ENCODE measurements around the gene CORO1C. TPM values are rescaled to one million over a fixed set of nuclear protein-coding genes. Genes with fewer than 3 reads are reported as not detected.

The CORO1C gene
- total RNA-seq, 1 experiment from 2014 or later, result 57.7 TPM

DNA sequence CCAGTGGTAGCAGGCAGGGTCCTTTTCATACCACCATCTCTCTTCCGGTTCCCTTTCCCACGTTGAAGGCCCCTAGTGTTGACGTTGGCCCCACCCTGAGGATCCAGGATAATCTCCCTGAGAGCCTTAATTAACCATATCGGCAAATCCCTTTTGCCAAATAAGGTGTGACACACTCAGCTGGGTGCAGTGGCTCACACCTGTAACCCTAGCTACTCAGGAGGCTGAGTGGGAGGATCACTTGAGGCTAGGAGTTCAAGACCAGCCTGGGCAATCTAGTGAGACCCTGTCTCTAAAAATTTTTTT lies 130.7 kb downstream of the CORO1C start:
- no peak for DNase-seq (ENCODE audit: low spot score)

- no peak for DNase-seq (ENCODE audit: low spot score)
Measured at GRCh38 chr12:108599948-108600701, 131.2 kb downstream of the CORO1C start.

DNA sequence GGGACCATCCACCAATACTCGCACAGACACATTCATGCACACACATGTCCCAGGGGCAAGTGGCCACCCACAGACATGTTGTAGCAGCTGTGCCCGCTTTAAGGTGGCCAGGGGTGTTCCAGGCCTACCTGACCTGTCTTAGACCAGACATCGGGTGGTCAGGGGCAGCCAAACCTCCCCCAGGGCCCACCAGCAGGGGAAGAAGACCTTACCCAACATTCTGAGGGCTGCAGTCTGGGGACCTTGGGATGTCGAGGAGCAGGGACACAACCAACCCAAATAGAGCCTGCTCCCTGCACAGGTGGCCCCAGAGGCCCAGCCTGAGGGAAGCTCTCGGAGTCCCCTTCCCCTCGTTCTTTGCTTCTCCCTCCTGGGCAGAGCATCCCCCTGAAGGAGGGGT lies 131.8 kb downstream of the CORO1C start:
- no peak for DNase-seq (ENCODE audit: low spot score)

DNA sequence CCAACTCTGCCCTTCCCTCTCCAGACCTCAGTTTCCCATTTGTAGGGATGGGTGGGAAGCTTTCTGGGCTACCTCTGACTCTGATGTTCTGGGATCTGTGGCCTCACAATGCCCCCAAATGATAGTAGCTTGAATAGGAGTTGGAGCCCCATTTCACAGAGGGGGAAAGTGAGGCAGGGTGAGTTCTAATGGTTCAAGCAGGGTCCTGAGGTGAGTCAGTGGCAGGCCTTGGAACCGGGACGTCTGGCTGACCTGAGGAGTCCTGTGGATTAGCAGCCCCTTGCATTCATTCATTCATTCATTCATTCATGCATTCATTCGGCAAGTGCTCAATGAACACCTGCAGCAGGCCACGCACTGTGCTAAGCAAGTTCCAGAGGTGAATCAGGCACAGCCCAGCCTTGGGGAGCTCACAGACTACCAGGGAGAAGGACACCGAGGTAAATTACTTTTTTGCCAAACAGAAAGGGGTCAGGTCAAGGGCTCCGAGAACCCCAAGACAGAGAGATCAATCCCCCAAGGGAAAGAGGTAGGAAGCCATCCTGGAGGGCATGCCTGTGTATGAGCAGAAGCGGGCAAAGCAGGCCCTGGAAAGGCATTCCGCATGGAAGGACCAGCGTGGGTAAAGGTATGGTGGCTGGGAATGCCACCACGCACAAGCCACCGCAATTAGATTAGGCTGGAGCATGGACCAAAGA lies 132.6 kb downstream of the CORO1C start:
- DNase-seq (ENCODE audit: low spot score), result no peak

DNA sequence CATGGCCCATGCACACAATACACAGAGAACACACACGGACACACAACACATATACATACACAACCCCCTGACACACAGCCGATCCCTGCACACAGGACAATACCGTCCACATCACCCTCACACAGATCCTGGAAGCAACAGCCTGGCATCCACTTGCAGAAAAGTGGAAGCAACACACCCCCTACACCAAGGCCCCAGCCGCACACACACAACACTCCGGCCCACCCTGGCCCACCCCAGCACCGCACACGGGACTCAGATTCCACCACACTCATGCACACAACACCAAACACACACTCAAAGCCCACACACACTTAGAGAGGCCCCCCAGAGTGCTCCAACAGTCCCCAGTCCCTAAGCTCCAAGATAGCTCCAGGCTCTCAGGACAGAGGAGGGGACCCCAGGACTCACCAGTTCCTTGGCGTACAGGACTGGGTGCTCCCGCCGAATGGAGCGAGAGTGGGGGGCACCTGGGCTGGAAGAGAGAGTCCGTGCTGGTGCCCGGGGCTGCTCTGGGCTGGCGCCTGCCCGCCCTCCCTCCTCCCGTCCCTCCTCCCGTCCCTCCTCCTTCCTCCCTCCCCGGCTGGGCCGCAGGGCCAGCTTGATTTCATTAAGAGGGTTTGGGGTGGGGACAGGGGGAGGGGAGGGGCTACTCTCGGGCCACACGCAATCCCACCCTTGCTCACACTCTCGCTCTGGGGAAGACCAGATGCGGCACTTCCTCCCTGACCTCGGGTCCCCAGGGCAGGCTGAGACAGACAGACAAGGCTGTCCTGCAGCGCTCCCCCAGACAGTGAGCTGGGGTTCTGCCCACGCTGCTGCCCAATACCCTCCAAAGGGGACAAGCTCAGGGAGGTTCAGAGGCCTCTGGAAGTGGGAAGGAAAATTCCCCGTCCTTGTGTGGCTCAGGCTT lies 133.5 kb downstream of the CORO1C start, which contains the start of gene TMEM119:
TSS of gene TMEM119 (minus strand) at position 526 of the 913 bp plus-strand sequence. CDS start 5,701 bp downstream, outside the sequence.
- DNase-seq (ENCODE audit: low spot score), result no peak

- DNase-seq (ENCODE audit: low spot score), result no peak
Measured at GRCh38 chr12:108596854-108597558, 134.3 kb downstream of the CORO1C start.

- DNase-seq (ENCODE audit: low spot score), result no peak
Measured at GRCh38 chr12:108595711-108596647, 135.3 kb downstream of the CORO1C start.

Other genes starting within 250 kb of the CORO1C start
- 3.5 and 5.3 TPM in 2 replicates for gene FICD, start 216.2 kb downstream of the CORO1C start, total RNA-seq (2014; rRNA removed; shearing (Covaris generic))
- gene SART3, start 170.3 kb downstream of the CORO1C start, total RNA-seq (2014; rRNA removed; shearing (Covaris generic)), result 43.2 and 44.8 TPM in 2 replicates
- gene ISCU, start 168.9 kb downstream of the CORO1C start, total RNA-seq (2014; rRNA removed; shearing (Covaris generic)), result 119 and 124 TPM in 2 replicates
- 1.4 and 1.9 TPM in 2 replicates for gene TMEM119, start 133.4 kb downstream of the CORO1C start, total RNA-seq (2014; rRNA removed; shearing (Covaris generic))
- 2.8 and 3.4 TPM in 2 replicates for gene SELPLG, start 97.6 kb downstream of the CORO1C start, total RNA-seq (2014; rRNA removed; shearing (Covaris generic))
- 6.8 and 7.9 TPM in 2 replicates for gene SSH1, start 126.1 kb upstream of the CORO1C start, total RNA-seq (2014; rRNA removed; shearing (Covaris generic))
- gene DAO, start 148.6 kb upstream of the CORO1C start, total RNA-seq (2014; rRNA removed; shearing (Covaris generic)), result not detected in 2 replicates